ENCODE results near the gene UGT1A8.
"Not testable (repeated sequence)": the region's sequence is repeated elsewhere in the genome, so short reads cannot be mapped to it uniquely, and the experiment has no call there.

UGT1A8 gene

GRCh38 chr2:233617476-233617875 lies at the start of gene UGT1A8:
Gene UGT1A8 (plus strand): TSS chr2:233617633. CDS start chr2:233617708, 75 bp downstream.
- not testable (repeated sequence) for H3K36me3 ChIP-seq (ENCODE audit: insufficient read depth, low read length); DNase-seq (ENCODE audit: low read depth, low spot score); H3K27ac ChIP-seq; H3K9ac ChIP-seq (ENCODE audit: insufficient read length); H3K9me3 ChIP-seq (ENCODE audit: low read depth, low read length); H3K4me3 ChIP-seq

GRCh38 chr2:233571001-233571400 lies 46.4 kb upstream of the UGT1A8 start:
- no peak for TF ChIP-seq EZH2 (IDR thresholded peaks at IDR 0.05)
- no peak for TF ChIP-seq FOXP2 (optimal IDR thresholded peaks at IDR 0.05; ENCODE audit: control extremely low read depth, extremely low read length, insufficient read depth)
- TF ChIP-seq POLR2AphosphoS5 (IDR thresholded peaks at IDR 0.05; ENCODE audit: borderline replicate concordance, low read depth, low read length) = no peak
- no peak overlapping the region for H3K27ac ChIP-seq
- no peak overlapping the region for H3K9ac ChIP-seq (ENCODE audit: insufficient read length)
- no peak overlapping the region for H3K4me3 ChIP-seq
- no peak for DNase-seq (ENCODE audit: low read depth, low spot score)
- H3K9me3 ChIP-seq (ENCODE audit: low read depth, low read length) = no peaks in the 10 kb centered on the region
- H3K36me3 ChIP-seq (ENCODE audit: insufficient read depth, low read length) = no peaks in the 10 kb centered on the region

GRCh38 chr2:233571462-233571861 lies 46.0 kb upstream of the UGT1A8 start:
- Histone ChIP-seq H3K9me3 (ENCODE audit: low read depth, low read length) (no peaks in the 10 kb centered on the region), H3K36me3 (ENCODE audit: insufficient read depth, low read length) (no peaks in the 10 kb centered on the region), H3K4me3 (no peak overlapping the region), H3K27ac (no peak overlapping the region), H3K9ac (ENCODE audit: insufficient read length) (no peak overlapping the region)
- TF ChIP-seq POLR2AphosphoS5 (IDR thresholded peaks at IDR 0.05; ENCODE audit: borderline replicate concordance, low read depth, low read length) = no peak
- no peak for TF ChIP-seq FOXP2 (optimal IDR thresholded peaks at IDR 0.05; ENCODE audit: control extremely low read depth, extremely low read length, insufficient read depth)
- no peak for TF ChIP-seq EZH2 (IDR thresholded peaks at IDR 0.05)
- no peak for DNase-seq (ENCODE audit: low read depth, low spot score)

GRCh38 chr2:233572468-233572867 lies 45.0 kb upstream of the UGT1A8 start:
- no peak overlapping the region for H3K27ac ChIP-seq
- H3K36me3 ChIP-seq (ENCODE audit: insufficient read depth, low read length) = no peaks in the 10 kb centered on the region
- no peak overlapping the region for H3K4me3 ChIP-seq
- DNase-seq (ENCODE audit: low read depth, low spot score) = no peak
- H3K9me3 ChIP-seq (ENCODE audit: low read depth, low read length) = no peaks in the 10 kb centered on the region
- no peak overlapping the region for H3K9ac ChIP-seq (ENCODE audit: insufficient read length)
- TF ChIP-seq POLR2AphosphoS5 (IDR thresholded peaks at IDR 0.05; ENCODE audit: borderline replicate concordance, low read depth, low read length) (no peak), FOXP2 (optimal IDR thresholded peaks at IDR 0.05; ENCODE audit: control extremely low read depth, extremely low read length, insufficient read depth) (no peak), EZH2 (IDR thresholded peaks at IDR 0.05) (no peak)

GRCh38 chr2:233577341-233577740 lies 40.1 kb upstream of the UGT1A8 start:
- not testable (repeated sequence) for DNase-seq (ENCODE audit: low read depth, low spot score); H3K27ac ChIP-seq; H3K9ac ChIP-seq (ENCODE audit: insufficient read length); H3K4me3 ChIP-seq; H3K9me3 ChIP-seq (ENCODE audit: low read depth, low read length); H3K36me3 ChIP-seq (ENCODE audit: insufficient read depth, low read length)

- H3K4me3 ChIP-seq; H3K27ac ChIP-seq; DNase-seq (ENCODE audit: low read depth, low spot score); H3K9ac ChIP-seq (ENCODE audit: insufficient read length); H3K36me3 ChIP-seq (ENCODE audit: insufficient read depth, low read length); H3K9me3 ChIP-seq (ENCODE audit: low read depth, low read length): not testable (repeated sequence)
Measured at GRCh38 chr2:233583217-233583965, 34.0 kb upstream of the UGT1A8 start.

- H3K36me3 ChIP-seq (ENCODE audit: insufficient read depth, low read length) = no peaks in the 10 kb centered on the region
- TF ChIP-seq POLR2AphosphoS5 (IDR thresholded peaks at IDR 0.05; ENCODE audit: borderline replicate concordance, low read depth, low read length) = no peak
- TF ChIP-seq EZH2 (IDR thresholded peaks at IDR 0.05) = no peak
- no peak for TF ChIP-seq FOXP2 (optimal IDR thresholded peaks at IDR 0.05; ENCODE audit: control extremely low read depth, extremely low read length, insufficient read depth)
- no peak overlapping the region for H3K4me3 ChIP-seq
- H3K9me3 ChIP-seq (ENCODE audit: low read depth, low read length) = no peaks in the 10 kb centered on the region
- H3K9ac ChIP-seq (ENCODE audit: insufficient read length) = no peak overlapping the region
- DNase-seq (ENCODE audit: low read depth, low spot score) = no peak
- no peak overlapping the region for H3K27ac ChIP-seq
Measured at GRCh38 chr2:233584210-233584609, 33.2 kb upstream of the UGT1A8 start.

- no peak overlapping the region for H3K27ac ChIP-seq
- H3K9ac ChIP-seq (ENCODE audit: insufficient read length) = no peak overlapping the region
- TF ChIP-seq EZH2 (IDR thresholded peaks at IDR 0.05) (no peak), POLR2AphosphoS5 (IDR thresholded peaks at IDR 0.05; ENCODE audit: borderline replicate concordance, low read depth, low read length) (no peak), FOXP2 (optimal IDR thresholded peaks at IDR 0.05; ENCODE audit: control extremely low read depth, extremely low read length, insufficient read depth) (no peak)
Measured at GRCh38 chr2:233588400-233588799, 29.0 kb upstream of the UGT1A8 start.

GRCh38 chr2:233592706-233593105 lies 24.7 kb upstream of the UGT1A8 start:
- H3K36me3 ChIP-seq (ENCODE audit: insufficient read depth, low read length); H3K9me3 ChIP-seq (ENCODE audit: low read depth, low read length); H3K27ac ChIP-seq; DNase-seq (ENCODE audit: low read depth, low spot score); H3K9ac ChIP-seq (ENCODE audit: insufficient read length); H3K4me3 ChIP-seq: not testable (repeated sequence)

More at GRCh38 chr2:233588400-233588799, 29.0 kb upstream of the UGT1A8 start:
- Histone ChIP-seq H3K9me3 (ENCODE audit: low read depth, low read length) (no peaks in the 10 kb centered on the region), H3K36me3 (ENCODE audit: insufficient read depth, low read length) (no peaks in the 10 kb centered on the region), H3K4me3 (no peak overlapping the region)
- no peak for DNase-seq (ENCODE audit: low read depth, low spot score)

Data from SK-N-MC (cell line).